GM13977 (cell line): ENCODE measurements around the gene KSR1.

Experiments
- DNase-seq: peaks from one replicate; pipeline ENCODE4 v3.0.0; 2012; ENCODE audit warnings: low spot score
- CTCF ChIP-seq: IDR thresholded peaks from 2 replicates; pipeline ENCODE4 v1.5.1; 2012; ENCODE audit warnings: mild to moderate bottlenecking, control low read depth; ENCODE audit not compliant: insufficient read depth; ENCODE audit errors: extremely low read depth, missing control alignments
- in situ Hi-C: fragments of 300-500 bp; cut with MboI; formaldehyde crosslinking; loops from one replicate; pipeline ENCODE4 v1.12.0; 2022; ENCODE audit warnings: low sequenced_read_pairs, low pct_unique_long_range_greater_than_20kb, mixed read lengths, inconsistent platforms; ENCODE audit not compliant: unreplicated experiment

Gene KSR1

GRCh38 chr17:27603880-27604794, 147.9 kb downstream of the KSR1 start:
- DNase-seq, result no peak
- TF ChIP-seq CTCF, result no peak
- in situ Hi-C loops, result loop anchor here (10.0 kb wide), 2 partner anchors 51 to 369 kb away; no protein-coding TSS in a partner anchor

GRCh38 chr17:27605409-27605808, 149.2 kb downstream of the KSR1 start:
- in situ Hi-C loops, result loop anchor here (10.0 kb wide), 2 partner anchors 49 to 371 kb away; no protein-coding TSS in a partner anchor
- no peak for DNase-seq
- TF ChIP-seq CTCF, result no peak

GRCh38 chr17:27607521-27608091, 151.4 kb downstream of the KSR1 start:
- no peak for DNase-seq
- no peak for TF ChIP-seq CTCF
- in situ Hi-C loops, result loop anchor here (10.0 kb wide), 2 partner anchors 47 to 373 kb away; no protein-coding TSS in a partner anchor

GRCh38 chr17:27608328-27609230, 152.3 kb downstream of the KSR1 start:
- no peak for DNase-seq
- no peak for TF ChIP-seq CTCF
- in situ Hi-C loops, result loop anchor here (10.0 kb wide), 2 partner anchors 46 to 374 kb away; no protein-coding TSS in a partner anchor

GRCh38 chr17:27609611-27610303, 153.5 kb downstream of the KSR1 start:
- DNase-seq, result no peak
- peak; percentile 45 for TF ChIP-seq CTCF
- in situ Hi-C loops, result loop anchor here (10.0 kb wide), 2 partner anchors 45 to 375 kb away; no protein-coding TSS in a partner anchor
